ENCODE measurements around the gene SLC9A1. TPM values are rescaled to one million over a fixed set of nuclear protein-coding genes. Genes with fewer than 3 reads are reported as not detected.

SLC9A1 gene
- polyA plus RNA-seq, 1 of the 3 experiments (the other 2 are of a cell fraction), result 11.4 TPM

GRCh38 chr1:27071049-27071416, 83.9 kb downstream of the SLC9A1 start:
- Histone ChIP-seq H4K20me1 (ENCODE audit: insufficient read depth) (no peaks in the 10 kb centered on the region), H3K9ac (no peak overlapping the region), H3K4me3 (ENCODE audit: low read depth in 2 of 2, low read length in 1 of 2) (no peak overlapping the region), H3K9me2 (no peaks in the 10 kb centered on the region), H3K9me3 (no peaks in the 10 kb centered on the region), H3F3A (replicated peaks; ENCODE audit: insufficient read depth) (no peaks in the 10 kb centered on the region), H3K79me2 (ENCODE audit: insufficient read depth) (no peaks in the 10 kb centered on the region), H3K4me2 (no peak overlapping the region), H3K27ac (ENCODE audit: low read depth in 2 of 2, low read length in 1 of 2) (no peak overlapping the region), H3K4me1 (ENCODE audit: control insufficient read depth in 1 of 2, insufficient read depth in 2 of 2, low read depth in 1 of 2, low read length in 1 of 2) (peaks cover 0 to 11% of the 10 kb centered on the region in 2 experiments; a peak in 1 of 4 replicates), H3K36me3 (replicated peaks in 1 of 2; ENCODE audit: control insufficient read depth in 1 of 2, insufficient read depth in 2 of 2, low read length in 1 of 2) (no peaks in the 10 kb centered on the region), H2AFZ (ENCODE audit: low read depth) (no peak overlapping the region), H3K27me3 (ENCODE audit: insufficient read depth) (no peaks in the 10 kb centered on the region)
- no peak for TF ChIP-seq TAF1 (IDR thresholded peaks at IDR 0.05; ENCODE audit: borderline replicate concordance, low read depth, low read length)
- no peak for TF ChIP-seq IRF3 (IDR thresholded peaks at IDR 0.05; ENCODE audit: low read depth, low read length)
- TF ChIP-seq EZH2phosphoT487 (IDR thresholded peaks at IDR 0.05; ENCODE audit: borderline replicate concordance, low read depth), result no peak
- TF ChIP-seq RCOR1 (IDR thresholded peaks at IDR 0.05; ENCODE audit: low read length), result no peak
- peak; percentile 58; the same call in 1 of the 2 replicates for TF ChIP-seq MXI1 (IDR thresholded peaks at IDR 0.05; ENCODE audit: low read depth, low read length)
- TF ChIP-seq MAX (IDR thresholded peaks at IDR 0.05; ENCODE audit: low read depth), result no peak
- 47% methylated on average over 2 of the region's 8 CpGs for WGBS (ENCODE audit: low lambda C conversion rate)
- DNase-seq, result peak; percentile 86
- ChIA-PET CTCF (interaction anchor here (1.0 to 10.0 kb wide), 14 partner anchors 10 to 324 kb away, joined by 3 to 98 read pairs (median 4); no protein-coding TSS in a partner anchor), POLR2A (interaction anchor here (1.0 kb wide), 1 partner anchor 13 kb away, joined by 4 read pairs; no protein-coding TSS in a partner anchor)

GRCh38 chr1:27070390-27071048, 84.4 kb downstream of the SLC9A1 start:
- Histone ChIP-seq H3K4me1 (ENCODE audit: control insufficient read depth in 1 of 2, insufficient read depth in 2 of 2, low read depth in 1 of 2, low read length in 1 of 2) (peaks cover 0 to 11% of the 10 kb centered on the region in 2 experiments; a peak in 1 of 4 replicates), H3K27me3 (ENCODE audit: insufficient read depth) (no peaks in the 10 kb centered on the region), H3K27ac (ENCODE audit: low read depth in 2 of 2, low read length in 1 of 2) (no peak overlapping the region), H4K20me1 (ENCODE audit: insufficient read depth) (no peaks in the 10 kb centered on the region), H3K9me3 (no peaks in the 10 kb centered on the region), H3K36me3 (replicated peaks in 1 of 2; ENCODE audit: control insufficient read depth in 1 of 2, insufficient read depth in 2 of 2, low read length in 1 of 2) (no peaks in the 10 kb centered on the region), H2AFZ (ENCODE audit: low read depth) (no peak overlapping the region), H3K4me2 (no peak overlapping the region), H3F3A (replicated peaks; ENCODE audit: insufficient read depth) (no peaks in the 10 kb centered on the region), H3K9ac (no peak overlapping the region), H3K9me2 (no peaks in the 10 kb centered on the region), H3K79me2 (ENCODE audit: insufficient read depth) (no peaks in the 10 kb centered on the region), H3K4me3 (ENCODE audit: low read depth in 2 of 2, low read length in 1 of 2) (no peak overlapping the region)
- TF ChIP-seq MXI1 (IDR thresholded peaks at IDR 0.05; ENCODE audit: low read depth, low read length) (no peak), RXRA (IDR thresholded peaks at IDR 0.05; ENCODE audit: borderline replicate concordance, low read depth) (no peak), EP300 (IDR thresholded peaks at IDR 0.05; ENCODE audit: borderline replicate concordance in 1 of 2, low read depth in 1 of 2, low read length in 1 of 2) (no peak), CTCF (IDR thresholded peaks at IDR 0.05) (no peak), RFX5 (IDR thresholded peaks at IDR 0.05; ENCODE audit: low read length) (no peak), USF1 (IDR thresholded peaks at IDR 0.05; ENCODE audit: borderline replicate concordance, low read depth) (no peak), SMC3 (IDR thresholded peaks at IDR 0.05; ENCODE audit: low read depth, low read length) (no peak), ELF1 (IDR thresholded peaks at IDR 0.05) (no peak)
- ChIA-PET CTCF (interaction anchor here (1.0 to 10.0 kb wide), 13 partner anchors 9 to 325 kb away, joined by 3 to 98 read pairs (median 4); no protein-coding TSS in a partner anchor), POLR2A (interaction anchor here (1.0 kb wide), 1 partner anchor 13 kb away, joined by 4 read pairs; no protein-coding TSS in a partner anchor)
- no peak for DNase-seq
- 63% methylated on average over 6 of the region's 12 CpGs for WGBS (ENCODE audit: low lambda C conversion rate)
